Activated CD4-positive, CD25-positive, alpha-beta regulatory T cell treated with anti-CD3 and anti-CD28 coated beads, Interleukin-2, amount 50 U/mL, for 16 hours (primary cell): ENCODE data around the gene DENND1A.
"Not testable (repeated sequence)": the region's sequence is repeated elsewhere in the genome, so short reads cannot be mapped to it uniquely, and the experiment has no call there.

Experiments used
- DNase-seq: peaks from one replicate; pipeline ENCODE4 v3.0.0-alpha.2; 2020; ENCODE audit warnings: low read depth, low spot score

The DENND1A gene

DNA sequence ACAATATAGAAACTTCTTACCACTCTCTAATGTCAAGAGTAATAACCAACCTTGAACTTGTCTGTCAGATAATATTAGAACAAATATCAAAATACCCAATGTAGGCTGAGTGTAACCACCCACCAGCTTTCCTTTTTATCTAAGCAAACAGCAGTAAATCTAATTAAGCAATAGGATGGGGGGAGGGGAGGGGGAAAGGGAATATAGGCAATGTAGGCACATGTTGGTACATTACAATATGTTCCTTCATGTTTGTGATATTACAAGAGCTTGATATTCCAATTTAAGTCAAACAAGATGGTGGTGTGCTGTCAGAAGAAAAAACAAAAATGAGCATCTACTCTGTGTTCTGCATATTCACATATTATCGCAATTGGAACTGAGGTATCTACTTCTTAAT lies 158.2 kb downstream of the DENND1A start:
- DNase-seq: no peak

DNA sequence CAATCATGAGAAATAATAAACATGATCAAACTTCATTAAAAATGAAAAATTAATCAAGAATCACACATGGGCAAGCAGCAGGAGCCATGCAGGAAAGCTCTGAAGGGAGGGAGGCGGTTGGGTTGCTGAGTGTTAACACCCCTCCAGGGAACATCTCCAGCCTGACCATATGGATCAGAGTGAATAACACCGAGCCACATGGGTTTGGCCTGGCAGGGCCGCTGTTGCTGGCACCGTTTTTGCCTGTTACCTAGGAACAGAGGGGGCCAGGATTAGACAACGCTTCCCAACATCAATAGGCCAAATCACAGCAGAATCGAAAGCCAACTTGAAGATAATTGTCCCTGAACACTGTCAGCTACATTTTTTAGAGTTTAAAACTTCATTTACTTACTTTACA lies 160.2 kb downstream of the DENND1A start:
- no peak for DNase-seq

DNA sequence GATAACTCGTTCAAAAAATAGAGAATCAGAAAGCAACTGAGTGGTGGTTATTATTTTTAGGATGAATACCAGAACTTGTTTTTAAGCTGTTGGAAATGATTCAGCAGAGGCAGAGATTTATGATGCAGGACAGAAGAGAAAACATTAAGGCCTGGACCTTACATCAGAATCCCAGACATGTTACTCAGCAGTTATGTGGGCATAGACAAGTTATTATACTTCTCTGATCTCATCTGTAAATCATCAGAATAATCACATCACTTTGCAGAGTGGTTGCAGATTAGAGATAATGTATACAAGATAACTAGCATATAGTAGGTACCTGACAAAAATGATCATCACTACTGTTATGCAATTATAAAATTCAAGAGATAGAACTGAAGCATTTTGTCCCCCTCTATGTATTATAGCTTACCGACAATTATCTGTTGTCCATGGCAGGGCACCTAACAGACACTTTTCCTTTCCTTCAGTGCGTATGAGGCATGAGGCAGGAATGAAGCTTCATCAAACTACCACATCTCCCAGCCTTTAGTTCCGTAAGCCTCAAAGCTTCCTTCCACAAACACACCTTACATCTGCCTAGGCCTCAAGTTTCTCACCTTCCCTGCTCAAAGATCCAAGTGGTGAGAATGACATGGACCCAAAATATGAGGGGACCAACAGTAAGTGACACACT lies 165.9 kb downstream of the DENND1A start:
- no peak for DNase-seq

GRCh38 chr9:123761905-123762605 lies 167.9 kb downstream of the DENND1A start:
- DNase-seq: no peak

DNA sequence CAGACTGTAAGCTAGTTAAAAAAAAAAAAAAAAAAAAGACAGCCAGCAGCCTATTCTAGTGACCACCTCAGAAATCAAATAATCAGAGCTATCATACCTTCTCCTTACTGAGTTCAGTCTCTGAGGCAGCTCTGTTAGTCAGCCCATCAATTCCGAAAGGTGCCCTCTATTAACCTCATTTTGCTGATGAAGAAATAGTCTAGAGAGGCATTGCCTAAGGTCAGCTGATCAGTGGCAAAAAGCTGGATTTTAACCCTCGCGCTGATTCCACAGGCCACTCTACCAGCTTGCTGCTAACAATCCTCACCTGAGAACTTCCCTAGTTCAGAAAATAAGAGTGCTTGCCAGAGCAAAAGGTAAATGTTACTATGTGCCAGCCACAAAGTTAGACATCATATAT lies 172.0 kb downstream of the DENND1A start:
- DNase-seq: no peak

- no peak for DNase-seq
These were observed 172.4 kb downstream of the DENND1A start for GRCh38 chr9:123757547-123757946.

GRCh38 chr9:123756484-123757106 lies 173.3 kb downstream of the DENND1A start:
- no peak for DNase-seq

- no peak for DNase-seq
These were observed 176.2 kb downstream of the DENND1A start for GRCh38 chr9:123753669-123754258.

DNA sequence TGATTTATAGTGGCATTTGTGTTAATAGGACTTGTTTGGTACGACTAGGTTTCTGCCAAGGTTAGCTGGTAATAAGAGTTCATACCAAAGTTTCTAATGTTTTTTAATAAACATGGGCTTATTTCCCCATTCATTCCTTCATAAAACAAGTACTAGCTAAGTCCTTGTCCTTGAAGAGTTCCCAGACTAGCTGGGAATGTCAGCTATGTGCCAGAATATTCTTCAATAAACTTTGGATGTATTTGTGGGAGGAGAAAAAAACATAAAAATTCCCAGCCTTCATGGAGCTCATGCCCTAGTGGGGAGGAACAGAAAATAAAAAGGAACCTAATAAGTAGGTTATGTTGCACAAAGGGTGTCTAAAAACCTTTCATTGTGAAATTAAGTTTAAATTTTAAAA lies 176.9 kb downstream of the DENND1A start:
- DNase-seq: no peak

DNA sequence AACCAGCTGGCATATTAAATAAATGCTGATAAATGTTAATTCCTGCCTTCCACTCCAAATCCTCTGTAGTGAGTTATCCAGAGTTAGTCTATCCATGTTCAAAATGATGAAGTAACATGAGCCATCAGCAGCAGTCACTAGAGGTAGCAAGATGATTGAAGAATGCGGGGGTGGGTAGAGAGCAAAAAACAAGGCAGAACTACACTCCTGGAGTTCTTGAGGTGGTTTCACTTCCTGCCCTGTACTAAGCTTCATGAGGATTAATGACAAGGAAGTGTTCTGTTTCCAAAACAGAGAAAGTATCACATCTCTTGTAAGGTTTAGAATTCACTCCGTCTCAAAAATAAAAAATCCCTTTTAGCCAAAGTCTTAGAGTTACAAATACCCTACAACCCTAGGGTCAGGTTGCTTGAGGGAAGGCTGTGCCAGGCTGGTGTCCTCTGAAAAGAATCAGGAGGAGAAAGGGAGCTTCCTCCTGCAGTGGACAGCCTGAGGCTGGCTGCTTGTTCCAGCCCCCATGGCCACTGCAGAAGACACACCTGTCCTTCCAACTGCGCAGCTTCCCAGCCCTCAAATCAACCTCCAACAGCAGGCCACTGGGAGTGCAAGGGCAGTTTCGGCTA lies 180.2 kb downstream of the DENND1A start:
- no peak for DNase-seq

- DNase-seq: no peak
These were observed 183.2 kb downstream of the DENND1A start for GRCh38 chr9:123746765-123747164.

GRCh38 chr9:123745933-123746332 lies 184.0 kb downstream of the DENND1A start:
- DNase-seq: no peak

GRCh38 chr9:123745451-123745850 lies 184.5 kb downstream of the DENND1A start:
- DNase-seq: no peak

GRCh38 chr9:123743737-123744136 lies 186.2 kb downstream of the DENND1A start:
- no peak for DNase-seq

DNA sequence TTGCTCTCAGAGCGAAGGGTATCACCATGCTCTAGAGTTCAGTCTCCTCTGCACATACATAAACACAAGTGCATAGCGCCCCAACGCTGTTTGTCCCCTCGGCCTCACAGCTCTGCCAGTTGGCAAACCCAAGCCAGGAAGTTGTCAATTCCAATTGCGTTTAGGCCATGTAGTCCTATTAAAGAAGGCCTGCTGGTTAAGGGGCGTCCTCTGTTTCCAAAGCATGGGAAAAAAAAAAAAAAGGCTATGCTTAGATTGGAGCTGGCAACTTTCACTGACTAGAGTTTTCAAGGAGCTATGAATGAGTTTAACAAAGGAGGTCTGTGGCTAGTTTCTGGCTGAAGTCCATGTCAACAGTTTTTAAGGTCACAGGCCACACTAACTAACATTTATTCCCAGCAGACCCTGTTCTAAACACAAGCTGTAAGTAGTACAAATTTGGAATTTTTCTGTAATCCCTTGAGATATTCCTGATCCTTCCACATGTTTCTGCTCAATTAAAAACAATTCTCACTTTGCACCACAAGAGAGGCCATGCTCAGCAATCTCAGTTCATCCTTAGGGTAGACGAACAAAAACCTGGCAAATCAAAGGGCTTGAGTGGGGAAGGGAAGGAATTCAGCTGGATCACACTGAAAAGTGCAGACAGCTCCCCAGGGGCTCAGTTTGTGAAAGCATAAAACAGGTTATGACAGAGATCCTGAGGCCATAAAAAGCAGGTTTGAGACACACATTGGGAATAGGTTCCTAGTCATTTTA lies 187.7 kb downstream of the DENND1A start:
- DNase-seq: no peak

DNA sequence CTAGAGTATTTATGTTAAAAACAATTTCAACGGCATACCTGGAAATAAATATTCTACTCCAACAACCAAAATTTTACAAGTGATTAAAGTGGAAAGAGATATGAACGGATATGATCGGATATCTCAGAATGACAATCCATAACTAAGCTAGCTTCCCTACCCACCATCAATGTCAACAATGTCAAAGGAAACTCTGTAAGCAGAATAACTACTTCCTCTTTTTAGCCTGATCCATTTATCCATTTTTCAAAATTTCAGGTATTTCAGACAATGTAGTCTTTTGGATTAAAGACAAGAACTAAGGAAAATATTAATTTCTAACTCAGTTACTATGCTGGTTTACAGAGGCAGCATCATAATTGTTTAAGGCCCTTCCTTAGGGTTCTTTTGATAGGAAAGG lies 188.7 kb downstream of the DENND1A start:
- no peak for DNase-seq

DNA sequence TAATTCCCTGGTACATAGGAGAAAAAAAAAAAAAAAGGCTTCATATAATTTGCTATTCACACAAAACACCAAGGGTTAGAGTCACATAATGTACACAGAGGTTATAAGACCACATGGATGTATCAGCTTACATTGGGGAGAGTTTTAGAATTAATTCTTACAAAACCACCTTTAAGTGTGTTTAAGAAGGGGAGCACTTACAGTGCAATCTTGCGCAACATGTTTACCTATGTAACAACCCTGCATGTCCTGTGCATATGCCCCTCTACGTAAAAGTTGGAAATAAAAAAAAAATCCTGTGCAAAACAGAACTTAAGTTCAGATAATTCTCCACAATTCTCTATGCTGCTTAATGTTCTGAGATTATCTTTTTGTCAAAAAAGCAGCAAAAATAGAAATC lies 190.0 kb downstream of the DENND1A start:
- DNase-seq: no peak

GRCh38 chr9:123739387-123739786 lies 190.5 kb downstream of the DENND1A start:
- DNase-seq: no peak

- no peak for DNase-seq
These were observed 191.3 kb downstream of the DENND1A start for GRCh38 chr9:123738648-123739047.

GRCh38 chr9:123735376-123735775 lies 194.6 kb downstream of the DENND1A start:
- no peak for DNase-seq

GRCh38 chr9:123728571-123728970 lies 201.4 kb downstream of the DENND1A start:
- not testable (repeated sequence) for DNase-seq
